CD8-positive, alpha-beta memory T cell (primary cell): Measurements from ENCODE around the gene TMEM123. TPM values are rescaled to one million over a fixed set of nuclear protein-coding genes. Genes with fewer than 3 reads are reported as not detected.

Source experiments
- CTCF ChIA-PET: fragments of 350-600 bp; sonication (Branson Sonifier 250); formaldehyde crosslinking; loops from one replicate; lab custom pipeline; 2021; ENCODE audit warnings: antibody characterized with exemption; lab: Charles Lee
- POLR2A ChIA-PET: fragments of 350-600 bp; sonication (Branson Sonifier 250); formaldehyde crosslinking; loops from one replicate; lab custom pipeline; 2021; ENCODE audit warnings: antibody characterized with exemption; lab: Charles Lee
- DNase-seq, 5 donors: peaks; one replicate each; pipeline versions ENCODE4 v3.0.0 to v3.0.0-alpha.2; 2020 to 2022; ENCODE audit warnings: mixed read lengths in 1 of 5
- H3K27ac ChIP-seq: one replicate; pipeline ENCODE4 v1.7.0; 2013; ENCODE audit warnings: low read depth, mild to moderate bottlenecking, low read length, moderate library complexity
- H3K27me3 ChIP-seq: 2 replicates; pipeline ENCODE4 v1.7.0; 2013; ENCODE audit warnings: low read length, mild to moderate bottlenecking; ENCODE audit not compliant: insufficient read depth, poor library complexity, severe bottlenecking
- H3K36me3 ChIP-seq: 2 replicates; pipeline ENCODE4 v1.7.0; 2013; ENCODE audit warnings: mild to moderate bottlenecking, low read length, moderate library complexity; ENCODE audit not compliant: insufficient read depth
- H3K4me1 ChIP-seq: 2 replicates; pipeline ENCODE4 v1.7.0; 2013; ENCODE audit warnings: mild to moderate bottlenecking, low read length, moderate library complexity; ENCODE audit not compliant: insufficient read depth
- H3K4me3 ChIP-seq: 2 replicates; pipeline ENCODE4 v1.7.0; 2013; ENCODE audit warnings: mild to moderate bottlenecking, low read length
- H3K9me3 ChIP-seq: 2 replicates; pipeline ENCODE4 v1.7.0; 2013; ENCODE audit warnings: mild to moderate bottlenecking, low read length
- H3K27ac Mint-ChIP-seq, 8 donors: one replicate each; pipeline ENCODE4 v1.8.0; 2020 to 2021; ENCODE audit warnings: mixed read lengths in 8 of 8, mild to moderate bottlenecking in 6 of 8, inconsistent platforms in 3 of 8, moderate library complexity in 3 of 8
- H3K27me3 Mint-ChIP-seq, 2 donors: one replicate each; pipeline ENCODE4 v1.8.0; 2020 to 2021; ENCODE audit warnings: mixed read lengths in 2 of 2, mild to moderate bottlenecking in 1 of 2, moderate library complexity in 1 of 2
- H3K36me3 Mint-ChIP-seq, 3 donors: one replicate each; pipeline ENCODE4 v1.8.0; 2020 to 2021; ENCODE audit warnings: mixed read lengths in 3 of 3, inconsistent platforms in 1 of 3, mild to moderate bottlenecking in 1 of 3
- H3K4me1 Mint-ChIP-seq, 3 donors: one replicate each; pipeline ENCODE4 v1.8.0; 2020 to 2021; ENCODE audit warnings: mixed read lengths in 3 of 3, inconsistent platforms in 1 of 3, mild to moderate bottlenecking in 1 of 3
- H3K4me3 Mint-ChIP-seq, 7 donors: one replicate each; pipeline ENCODE4 v1.8.0; 2020 to 2021; ENCODE audit warnings: mixed read lengths in 7 of 7, mild to moderate bottlenecking in 6 of 7, moderate library complexity in 4 of 7, inconsistent platforms in 2 of 7
- H3K9me3 Mint-ChIP-seq, 5 donors: one replicate each; pipeline ENCODE4 v1.8.0; 2020 to 2022; ENCODE audit warnings: mixed read lengths in 5 of 5, mild to moderate bottlenecking in 3 of 5, moderate library complexity in 2 of 5, inconsistent platforms in 1 of 5
- polyA plus RNA-seq: library from polyadenylated mRNA; unstranded; fragments of 300-500 nt; fragmentation: Illumina TruSeq; gene quantifications from one replicate; pipeline ENCODE4 v1.2.3, GENCODE V29; 2021
- total RNA-seq, 2 experiments: library from RNA; stranded (reverse); gene quantifications; one replicate each; pipeline ENCODE4 v1.2.3, GENCODE V29; 2021

Gene TMEM123
- total and polyA plus RNA-seq, 3 experiments from 2014 or later = 257 to 491 (median 259) TPM

DNA sequence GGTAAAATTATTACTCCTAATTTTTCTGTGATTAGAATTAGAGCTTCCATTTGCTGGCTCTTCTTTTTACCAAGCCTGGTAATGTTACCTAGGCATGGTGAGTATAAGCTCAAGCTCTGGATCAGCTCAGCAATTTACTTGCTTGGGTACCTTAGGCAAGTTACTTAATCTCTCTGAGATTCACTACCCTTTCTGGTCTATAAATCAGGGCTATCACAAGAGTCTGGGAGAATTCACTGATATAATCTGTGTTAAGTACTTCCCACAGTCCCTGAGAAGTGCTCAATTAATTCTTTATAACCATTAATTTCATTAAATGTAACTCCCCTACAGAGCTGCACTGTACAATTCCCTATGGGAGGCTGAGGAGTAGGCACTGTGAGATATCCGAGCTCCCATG, 44.2 kb downstream of the TMEM123 start:
- ChIA-PET CTCF (no interaction called here), POLR2A (interaction anchor here (1.0 kb wide), 1 partner anchor 44 kb away, joined by 3 read pairs; no protein-coding TSS in a partner anchor)
- Histone ChIP-seq H3K36me3 (no peaks in the 10 kb centered on the region), H3K4me1 (peaks cover 62% of the 10 kb centered on the region), H3K4me3 (no peak overlapping the region), H3K27me3 (no peaks in the 10 kb centered on the region), H3K9me3 (no peaks in the 10 kb centered on the region), H3K27ac (no peak overlapping the region)
- no peak for DNase-seq
- Mint-ChIP-seq H3K27me3 (no peaks in the 10 kb centered on the region), H3K4me3 (no peak overlapping the region), H3K27ac (peak overlapping the region in 4 of 8 donors; percentile 23 to 96 (median 68)), H3K9me3 (no peaks in the 10 kb centered on the region), H3K36me3 (peaks cover 0 to 54% (median 14%) of the 10 kb centered on the region in 3 donors), H3K4me1 (peaks cover 61 to 91% (median 86%) of the 10 kb centered on the region in 3 donors)

DNA sequence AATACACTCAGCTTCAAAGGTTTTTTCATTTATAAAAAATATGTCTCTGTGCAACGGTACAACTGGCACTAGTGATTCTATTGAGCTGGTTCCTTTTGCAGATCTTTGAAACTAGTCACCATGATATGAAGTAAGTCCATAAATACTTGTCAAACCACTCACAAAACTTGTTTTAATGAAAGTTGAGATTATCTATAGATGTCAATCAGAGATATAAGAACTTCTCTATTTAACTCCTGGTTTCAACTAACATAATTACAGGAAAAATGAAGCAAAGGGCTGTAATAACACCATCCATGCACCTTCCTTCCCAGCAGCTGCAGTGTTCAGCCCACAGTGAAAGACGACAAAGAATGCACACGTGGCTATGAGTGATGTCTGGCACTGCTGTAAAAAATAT, 44.7 kb downstream of the TMEM123 start:
- POLR2A ChIA-PET = interaction anchor here (1.0 kb wide), 1 partner anchor 44 kb away, joined by 3 read pairs; no protein-coding TSS in a partner anchor
- CTCF ChIA-PET = no interaction called here
- Mint-ChIP-seq H3K4me3 (peak overlapping the region in 1 of 7 donors; percentile 23), H3K27ac (peak overlapping the region in 6 of 8 donors; percentile 13 to 96 (median 57)), H3K9me3 (no peaks in the 10 kb centered on the region), H3K4me1 (peaks cover 61 to 91% (median 86%) of the 10 kb centered on the region in 3 donors), H3K36me3 (peaks cover 0 to 58% (median 15%) of the 10 kb centered on the region in 3 donors), H3K27me3 (no peaks in the 10 kb centered on the region)
- no peak overlapping the region for H3K4me3 ChIP-seq
- no peaks in the 10 kb centered on the region for H3K36me3 ChIP-seq
- no peaks in the 10 kb centered on the region for H3K27me3 ChIP-seq
- H3K27ac ChIP-seq = no peak overlapping the region
- H3K9me3 ChIP-seq = no peaks in the 10 kb centered on the region
- no peak for DNase-seq
- peaks cover 58% of the 10 kb centered on the region for H3K4me1 ChIP-seq

DNA sequence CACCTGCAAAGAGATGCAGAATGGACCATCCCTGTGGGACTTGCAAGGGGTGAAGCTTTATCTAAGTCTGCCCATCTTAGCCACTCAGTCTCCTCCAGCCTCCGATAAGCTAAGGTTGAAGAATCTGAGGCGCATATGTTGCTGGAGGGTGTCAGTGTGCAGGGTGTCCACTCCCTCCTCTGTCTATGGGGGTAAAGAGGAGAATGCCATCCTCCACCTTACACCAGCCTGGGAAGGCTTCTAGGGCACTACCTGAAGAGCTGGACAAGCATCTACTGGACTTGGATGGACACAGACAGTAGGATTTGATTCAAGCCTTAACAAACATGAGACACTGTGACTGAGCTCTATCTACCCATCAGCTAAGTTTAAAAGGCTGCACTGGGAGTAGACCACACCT, 46.5 kb downstream of the TMEM123 start:
- DNase-seq = no peak
- Mint-ChIP-seq H3K36me3 (peaks cover 0 to 74% (median 13%) of the 10 kb centered on the region in 3 donors), H3K27ac (peak overlapping the region in 4 of 8 donors; percentile 18 to 66 (median 54)), H3K27me3 (no peaks in the 10 kb centered on the region), H3K4me3 (peak overlapping the region in 1 of 7 donors; percentile 16), H3K9me3 (no peaks in the 10 kb centered on the region), H3K4me1 (peaks cover 59 to 88% (median 86%) of the 10 kb centered on the region in 3 donors)
- H3K4me3 ChIP-seq = no peak overlapping the region
- ChIA-PET CTCF (interaction anchor here (1.3 to 2.6 kb wide), 2 partner anchors 15 to 46 kb away, joined by 4 to 13 read pairs; no protein-coding TSS in a partner anchor), POLR2A (interaction anchor here (0.7 to 1.1 kb wide), 2 partner anchors 12 to 13 kb away, joined by 4 read pairs; no protein-coding TSS in a partner anchor)
- H3K27me3 ChIP-seq = no peaks in the 10 kb centered on the region
- peaks cover 53% of the 10 kb centered on the region for H3K4me1 ChIP-seq
- no peaks in the 10 kb centered on the region for H3K9me3 ChIP-seq
- no peak overlapping the region for H3K27ac ChIP-seq
- H3K36me3 ChIP-seq = peaks cover 8% of the 10 kb centered on the region

DNA sequence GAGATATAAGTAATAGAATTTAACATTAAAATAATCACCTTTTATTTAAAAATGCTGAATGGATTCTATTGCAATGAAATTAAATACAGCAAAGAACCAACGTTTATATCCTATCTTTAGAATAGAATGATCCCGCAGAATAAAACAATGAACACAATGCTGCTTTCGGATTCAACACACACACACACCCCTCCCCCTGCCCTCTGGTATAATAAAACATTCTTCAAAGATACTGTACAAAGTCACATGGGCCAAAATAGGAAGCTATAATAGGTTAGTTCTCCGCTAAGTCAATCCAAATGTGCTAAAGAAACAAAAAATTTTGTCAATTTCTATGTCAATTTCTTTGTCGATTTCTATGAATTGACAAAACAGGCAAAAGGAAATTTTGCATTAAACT, 47.1 kb downstream of the TMEM123 start:
- Mint-ChIP-seq H3K27me3 (no peaks in the 10 kb centered on the region), H3K4me3 (no peak overlapping the region), H3K9me3 (no peaks in the 10 kb centered on the region), H3K36me3 (peaks cover 4 to 76% (median 12%) of the 10 kb centered on the region in 3 donors), H3K27ac (peak overlapping the region in 3 of 8 donors; percentile 7 to 67 (median 26)), H3K4me1 (peaks cover 57 to 84% (median 82%) of the 10 kb centered on the region in 3 donors)
- ChIA-PET CTCF (interaction anchor here (1.3 to 2.6 kb wide), 2 partner anchors 15 to 46 kb away, joined by 4 to 13 read pairs; no protein-coding TSS in a partner anchor), POLR2A (no interaction called here)
- H3K27ac ChIP-seq = no peak overlapping the region
- peaks cover 9% of the 10 kb centered on the region for H3K36me3 ChIP-seq
- DNase-seq = no peak
- no peaks in the 10 kb centered on the region for H3K27me3 ChIP-seq
- no peak overlapping the region for H3K4me3 ChIP-seq
- peaks cover 51% of the 10 kb centered on the region for H3K4me1 ChIP-seq
- no peaks in the 10 kb centered on the region for H3K9me3 ChIP-seq

DNA sequence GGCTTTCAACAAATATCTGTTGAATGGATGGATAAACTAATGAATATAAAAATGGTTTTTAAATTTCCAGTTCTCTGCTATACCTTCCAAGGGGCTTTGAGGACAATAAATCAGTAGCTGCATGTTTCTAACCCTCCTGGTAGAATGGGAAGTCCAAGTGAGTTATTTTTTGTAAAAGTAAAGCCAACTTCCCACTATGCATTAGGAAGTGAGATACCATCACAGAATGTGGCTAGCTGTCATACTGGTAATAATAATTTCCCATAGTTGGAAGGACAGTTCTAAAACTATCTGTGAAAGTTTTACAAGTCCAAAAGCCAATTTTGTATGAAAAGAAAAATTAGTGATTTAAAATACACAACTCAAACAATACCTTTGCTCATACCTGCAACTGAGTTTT, 50.0 kb downstream of the TMEM123 start:
- peaks cover 42 to 65% (median 59%) of the 10 kb centered on the region in 3 donors for H3K4me1 Mint-ChIP-seq
- no peak for DNase-seq
- H3K27me3 Mint-ChIP-seq = no peaks in the 10 kb centered on the region
- H3K4me3 Mint-ChIP-seq = no peak overlapping the region
- CTCF ChIA-PET = interaction anchor here (1.2 to 2.2 kb wide), 3 partner anchors 11 to 16 kb away, joined by 3 to 7 read pairs (median 3); no protein-coding TSS in a partner anchor
- Histone ChIP-seq H3K9me3 (no peaks in the 10 kb centered on the region), H3K4me1 (peaks cover 33% of the 10 kb centered on the region), H3K36me3 (peaks cover 21% of the 10 kb centered on the region), H3K4me3 (no peak overlapping the region), H3K27ac (no peak overlapping the region), H3K27me3 (no peaks in the 10 kb centered on the region)
- H3K9me3 Mint-ChIP-seq = no peaks in the 10 kb centered on the region
- POLR2A ChIA-PET = no interaction called here
- peak overlapping the region in 6 of 8 donors; percentile 18 to 83 (median 59) for H3K27ac Mint-ChIP-seq
- peaks cover 7 to 80% (median 11%) of the 10 kb centered on the region in 3 donors for H3K36me3 Mint-ChIP-seq

DNA sequence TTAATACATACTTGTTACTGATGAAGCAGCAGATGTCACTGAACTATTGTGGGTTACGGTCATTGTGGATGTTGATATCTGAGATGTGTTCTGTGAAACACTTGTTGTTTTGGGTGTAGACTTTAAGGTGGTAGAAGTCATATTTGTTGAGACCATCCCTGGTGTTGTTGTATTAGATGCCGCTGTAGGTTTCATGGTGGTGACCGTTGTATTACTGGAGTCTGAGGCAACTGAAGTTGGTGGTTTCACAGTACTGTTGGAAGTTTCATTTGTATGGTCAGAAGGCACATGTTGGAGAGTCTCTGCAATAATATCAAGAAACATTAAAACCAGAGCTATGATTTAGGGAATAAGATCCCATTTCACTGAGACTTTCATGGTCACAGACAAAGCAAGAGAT, 50.7 kb downstream of the TMEM123 start:
- POLR2A ChIA-PET = interaction anchor here (0.6 kb wide), 1 partner anchor 49 kb away, joined by 3 read pairs; no protein-coding TSS in a partner anchor

DNA sequence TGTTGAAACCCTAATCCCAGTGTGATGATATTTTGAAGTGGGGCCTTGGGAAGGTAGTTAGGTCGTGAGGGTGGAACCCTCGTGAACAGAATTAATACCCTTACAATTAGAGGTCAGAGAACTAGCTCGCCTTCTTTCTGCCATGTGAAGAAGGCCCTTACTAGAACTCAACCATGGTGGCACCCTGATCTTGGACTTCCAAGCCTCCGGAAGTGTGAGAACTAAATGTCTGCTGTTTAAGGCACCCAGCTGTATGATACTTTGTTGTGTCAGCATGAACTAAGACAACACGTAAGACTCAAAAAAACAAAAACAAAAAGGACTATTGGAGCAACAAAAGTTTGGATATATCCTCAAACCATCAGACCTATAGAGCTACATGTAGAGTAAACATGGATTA, 52.0 kb downstream of the TMEM123 start:
- Mint-ChIP-seq H3K9me3 (no peaks in the 10 kb centered on the region), H3K27ac (peak overlapping the region in 5 of 8 donors; percentile 4 to 85 (median 38)), H3K4me1 (peaks cover 42 to 60% (median 60%) of the 10 kb centered on the region in 3 donors), H3K4me3 (no peak overlapping the region), H3K27me3 (no peaks in the 10 kb centered on the region), H3K36me3 (peaks cover 7 to 79% (median 9%) of the 10 kb centered on the region in 3 donors)
- CTCF ChIA-PET = interaction anchor here (1.3 to 2.8 kb wide), 3 partner anchors 10 to 96 kb away, joined by 3 to 20 read pairs (median 6); no protein-coding TSS in a partner anchor
- H3K36me3 ChIP-seq = peaks cover 25% of the 10 kb centered on the region
- no peak overlapping the region for H3K27ac ChIP-seq
- H3K9me3 ChIP-seq = no peaks in the 10 kb centered on the region
- no peak overlapping the region for H3K4me3 ChIP-seq
- POLR2A ChIA-PET = no interaction called here
- H3K27me3 ChIP-seq = no peaks in the 10 kb centered on the region
- peaks cover 26% of the 10 kb centered on the region for H3K4me1 ChIP-seq
- DNase-seq = no peak

More for the DNA sequence above, 50.7 kb downstream of the TMEM123 start:
- H3K4me3 Mint-ChIP-seq = no peak overlapping the region
- Histone ChIP-seq H3K4me1 (peaks cover 29% of the 10 kb centered on the region), H3K27ac (no peak overlapping the region), H3K27me3 (no peaks in the 10 kb centered on the region), H3K36me3 (peaks cover 21% of the 10 kb centered on the region), H3K4me3 (no peak overlapping the region), H3K9me3 (no peaks in the 10 kb centered on the region)
- no peak for DNase-seq
- peaks cover 7 to 79% (median 9%) of the 10 kb centered on the region in 3 donors for H3K36me3 Mint-ChIP-seq
- peak overlapping the region in 6 of 8 donors; percentile 7 to 83 (median 55) for H3K27ac Mint-ChIP-seq
- H3K9me3 Mint-ChIP-seq = no peaks in the 10 kb centered on the region
- H3K4me1 Mint-ChIP-seq = peaks cover 40 to 65% (median 58%) of the 10 kb centered on the region in 3 donors
- no peaks in the 10 kb centered on the region for H3K27me3 Mint-ChIP-seq
- CTCF ChIA-PET = interaction anchor here (1.0 to 2.2 kb wide), 4 partner anchors 11 to 36 kb away, joined by 3 to 7 read pairs (median 3); no protein-coding TSS in a partner anchor

DNA sequence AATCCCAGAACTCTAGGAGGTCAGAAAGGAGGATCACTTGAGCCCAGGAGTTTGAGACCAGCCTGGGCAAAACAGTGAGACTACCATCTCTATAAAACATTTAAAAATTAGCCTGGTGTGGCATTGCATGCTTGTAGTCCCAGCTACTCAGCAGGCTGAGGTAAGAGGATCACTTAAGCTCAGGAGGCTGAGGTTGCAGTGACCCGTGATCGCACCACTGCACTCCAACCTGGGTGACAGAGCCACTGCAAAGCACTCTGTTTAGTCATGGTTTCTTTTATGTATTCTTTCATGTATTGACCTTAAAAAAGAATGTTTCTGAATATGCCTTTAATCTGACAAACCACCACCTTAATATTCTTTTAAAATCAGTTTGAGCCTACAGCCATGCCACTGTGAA, 53.4 kb downstream of the TMEM123 start:
- Mint-ChIP-seq H3K4me3 (no peak overlapping the region), H3K4me1 (peaks cover 42 to 53% (median 50%) of the 10 kb centered on the region in 3 donors), H3K27me3 (no peaks in the 10 kb centered on the region), H3K36me3 (peaks cover 7 to 83% (median 9%) of the 10 kb centered on the region in 3 donors), H3K9me3 (no peaks in the 10 kb centered on the region), H3K27ac (peak overlapping the region in 2 of 8 donors; percentile 3 to 12)
- Histone ChIP-seq H3K27ac (no peak overlapping the region), H3K27me3 (no peaks in the 10 kb centered on the region), H3K36me3 (peaks cover 30% of the 10 kb centered on the region), H3K4me3 (no peak overlapping the region), H3K4me1 (peaks cover 21% of the 10 kb centered on the region), H3K9me3 (no peaks in the 10 kb centered on the region)
- ChIA-PET POLR2A (no interaction called here), CTCF (interaction anchor here (1.4 to 2.8 kb wide), 3 partner anchors 9 to 57 kb away, joined by 5 to 20 read pairs (median 6); no protein-coding TSS in a partner anchor)
- no peak for DNase-seq
